GM12878 (cell line): ENCODE measurements around the gene KRT31. TPM values are rescaled to one million over a fixed set of nuclear protein-coding genes. Genes with fewer than 3 reads are reported as not detected.

Source experiments
- ATAC-seq: fragments of 200-7000 bp; cut with Tn5 transposase; 3 replicates; pipeline ENCODE4 v1.9.1; 2020; ENCODE audit warnings: mild to moderate bottlenecking, moderate library complexity
- BruUV-seq: library from RNA; stranded (reverse); fragments of 400-500 nt; replicated peaks from 2 replicates; lab custom pipeline; 2021; lab: Mats Ljungman, UMichigan
- CTCF ChIA-PET: fragments of 300-600 bp; sonication (Branson Sonifier 250); formaldehyde crosslinking; extraction: SDS; loops from one replicate; lab custom pipeline; 2021; ENCODE audit warnings: inconsistent platforms; lab: Yijun Ruan, JAX
- POLR2A ChIA-PET: fragments of 350-600 bp; formaldehyde crosslinking; extraction: SDS; loops from one replicate; lab custom pipeline; 2021; ENCODE audit warnings: inconsistent platforms; lab: Charles Lee
- RAD21 ChIA-PET: fragments of 300-600 bp; sonication (Branson Sonifier 250); formaldehyde crosslinking; loops from one replicate; lab custom pipeline; 2023; ENCODE audit warnings: antibody characterized with exemption; ENCODE audit not compliant: unreplicated experiment; lab: Charles Lee
- SMC1A ChIA-PET: fragments of 300-600 bp; sonication (Branson Sonifier 250); formaldehyde crosslinking; loops from one replicate; lab custom pipeline; 2023; ENCODE audit not compliant: unreplicated experiment, uncharacterized antibody; lab: Charles Lee
- DNase-seq: peaks from one replicate; pipeline ENCODE4 v3.0.0-alpha.2; 2011; ENCODE audit warnings: low read depth, low spot score
- FAIRE-seq: peaks from 3 replicates; lab custom pipeline; 2011; peaks lifted over from hg19 to GRCh38; lab: Jason Lieb, UNC
- H2AFZ ChIP-seq: 2 replicates; pipeline ENCODE4 v1.6.0; 2011; ENCODE audit warnings: low read depth, low read length, control low read depth; ENCODE audit not compliant: control insufficient read depth
- H3K27ac ChIP-seq: 2 replicates; pipeline ENCODE4 v1.5.1; 2011; ENCODE audit warnings: control low read depth; ENCODE audit not compliant: control insufficient read depth, insufficient read depth
- H3K27me3 ChIP-seq, 2 experiments: replicated peaks in 1 of 2; 2 replicates each; pipeline versions ENCODE4 v1.6.0 to v1.6.1; 2011; ENCODE audit warnings: low read length in 1 of 2; ENCODE audit not compliant: control insufficient read depth in 2 of 2, insufficient read depth in 2 of 2
- H3K36me3 ChIP-seq, 2 experiments: 2 replicates each; pipeline ENCODE4 v1.5.1; 2011; ENCODE audit warnings: low read length in 1 of 2; ENCODE audit not compliant: control insufficient read depth in 2 of 2, insufficient read depth in 2 of 2
- H3K4me1 ChIP-seq: 2 replicates; pipeline ENCODE4 v1.6.1; 2011; ENCODE audit warnings: mild to moderate bottlenecking, low read length, moderate library complexity, mixed read lengths; ENCODE audit not compliant: control insufficient read depth, insufficient read depth
- H3K4me2 ChIP-seq: 2 replicates; pipeline ENCODE4 v1.6.0; 2011; ENCODE audit warnings: control low read depth; ENCODE audit not compliant: control insufficient read depth, insufficient read depth
- H3K4me3 ChIP-seq: fragments of 200-600 bp; sonication (generic); 2 replicates; pipeline ENCODE4 v1.5.1; 2016
- H3K79me2 ChIP-seq: 2 replicates; pipeline ENCODE4 v1.6.0; 2011; ENCODE audit warnings: low read length; ENCODE audit not compliant: control insufficient read depth, insufficient read depth
- H3K9ac ChIP-seq: 2 replicates; pipeline ENCODE4 v1.8.0; 2011; ENCODE audit warnings: low read length, control low read depth, mixed read lengths; ENCODE audit not compliant: control insufficient read depth, insufficient read depth
- H3K9me3 ChIP-seq: replicated peaks from 3 replicates; pipeline ENCODE4 v1.5.1; 2011; ENCODE audit warnings: mild to moderate bottlenecking, low read length; ENCODE audit not compliant: control insufficient read depth, insufficient read depth
- H4K20me1 ChIP-seq: 2 replicates; pipeline ENCODE4 v1.6.0; 2011; ENCODE audit not compliant: control insufficient read depth, insufficient read depth
- CHD2 ChIP-seq: IDR thresholded peaks from 2 replicates; pipeline ENCODE4 v1.6.1; 2011; ENCODE audit warnings: low read depth, low read length, improper control_type of control experiment, borderline replicate concordance
- EED ChIP-seq: sonication (generic); IDR thresholded peaks from 2 replicates; pipeline ENCODE4 v1.6.1; 2016; ENCODE audit warnings: antibody characterized with exemption, low read depth
- EZH2 ChIP-seq: IDR thresholded peaks from 2 replicates; pipeline ENCODE4 v1.6.1; 2012; ENCODE audit warnings: low read depth, mild to moderate bottlenecking, control low read depth, inconsistent platforms, low read length, borderline replicate concordance; ENCODE audit not compliant: control insufficient read depth
- MYB ChIP-seq: fragments of 150-350 bp; IDR thresholded peaks from 2 replicates; pipeline ENCODE4 v1.6.1; 2014; ENCODE audit warnings: mild to moderate bottlenecking, low read depth, low read length, borderline replicate concordance
- NR2C1 ChIP-seq: fragments of 450-650 bp; IDR thresholded peaks from 2 replicates; pipeline ENCODE4 v1.6.1; 2017; ENCODE audit warnings: antibody characterized with exemption, mild to moderate bottlenecking, moderate library complexity
- RAD51 ChIP-seq: fragments of 450-650 bp; IDR thresholded peaks from 2 replicates; pipeline ENCODE4 v1.6.1; 2016; ENCODE audit warnings: moderate library complexity, mild to moderate bottlenecking, inconsistent platforms
- RFX5 ChIP-seq: IDR thresholded peaks from 2 replicates; pipeline ENCODE4 v1.6.1; 2011; ENCODE audit warnings: low read depth, low read length, improper control_type of control experiment
- STAT3 ChIP-seq: IDR thresholded peaks from 2 replicates; pipeline ENCODE4 v1.6.1; 2011; ENCODE audit warnings: low read depth, low read length, improper control_type of control experiment
- TCF7 ChIP-seq: IDR thresholded peaks from 2 replicates; pipeline ENCODE4 v1.6.1; 2014; ENCODE audit warnings: antibody characterized with exemption, borderline replicate concordance
- WGBS: methylation state at CpG from one replicate; pipeline ENCODE4 v1.1.6; 2016; ENCODE audit warnings: low lambda C conversion rate; ENCODE audit not compliant: insufficient replicate concordance, insufficient coverage; ENCODE audit errors: missing lambda C conversion rate; 5-methylcytosine and 5-hydroxymethylcytosine counted together
- in situ Hi-C: fragments of 300-500 bp; cut with MboI; formaldehyde crosslinking; loops from 9 replicates; pipeline ENCODE4 v1.14.3; 2018; ENCODE audit warnings: mixed read lengths
- intact Hi-C: fragments of 100-400 bp; cut with micrococcal nuclease; formaldehyde crosslinking; loops from one replicate; pipeline ENCODE4 v1.14.2; 2022; ENCODE audit not compliant: unreplicated experiment
- polyA plus RNA-seq, 11 experiments: library from polyadenylated mRNA; depleted of rRNA in 4 of 11; unstranded in 6 of 11; stranded (reverse) in 5 of 11; fragments of >200 nt; fragmentation: Nextera tagmentation in 4 of 11; fragmentation: Illumina TruSeq in 1 of 11; extraction: Ambion mirVana in 4 of 11; extraction: Trizol in 1 of 11; gene quantifications; 1 replicate in 1 of 11; 2 replicates in 10 of 11; pipeline versions ENCODE4 v1.2.1 to v1.2.3, GENCODE V29; 2011 to 2016; ENCODE audit warnings: inconsistent platforms in 2 of 11, missing spikeins in 2 of 11, low read depth in 1 of 11
- total RNA-seq, 4 experiments: library from RNA; depleted of rRNA in 3 of 4; stranded (reverse); fragments of >200 nt in 3 of 4; fragmentation: Illumina TruSeq in 1 of 4; extraction: Trizol in 1 of 4; gene quantifications; 2 replicates each; pipeline versions ENCODE4 v1.2.1 to v1.2.3, GENCODE V29; 2013 to 2021

The KRT31 gene
- total and polyA plus RNA-seq, 10 of the 15 experiments (the other 5 are each of a cell fraction or from before 2014, with no cell fraction given): not detected

GRCh38 chr17:41391535-41391934 lies 5.9 kb downstream of the KRT31 start:
- SMC1A ChIA-PET: interaction anchor here (0.8 to 1.5 kb wide), 4 partner anchors 9 to 439 kb away, joined by 3 read pairs; partner anchors contain the start of gene KRT34
- DNase-seq (no peak), ATAC-seq (no peak), FAIRE-seq (no peak)
- H3K9ac ChIP-seq: no peak overlapping the region
- TF ChIP-seq MYB: no peak
- no peak for TF ChIP-seq STAT3
- TF ChIP-seq NR2C1: no peak
- no peak for TF ChIP-seq CHD2
- H3K4me1 ChIP-seq: no peaks in the 10 kb centered on the region
- no peaks in the 10 kb centered on the region; the same call in 2 of the 3 replicates for H3K9me3 ChIP-seq
- H3K79me2 ChIP-seq: no peaks in the 10 kb centered on the region
- H3K27me3 ChIP-seq: peaks cover 0 to 2% of the 10 kb centered on the region in 2 experiments; a peak in 2 of 4 replicates
- POLR2A ChIA-PET: no interaction called here
- CTCF ChIA-PET: interaction anchor here (1.2 kb wide), 1 partner anchor 69 kb away, joined by 3 read pairs; no protein-coding TSS in a partner anchor
- no peak overlapping the region for H3K4me3 ChIP-seq
- no peak overlapping the region for H3K27ac ChIP-seq
- in situ Hi-C loops: no loop called here
- no peaks in the 10 kb centered on the region for H4K20me1 ChIP-seq
- no peak overlapping the region for H2AFZ ChIP-seq
- no peak overlapping the region for H3K4me2 ChIP-seq
- no TSS peak for BruUV-seq
- intact Hi-C loops: no loop called here
- no peaks in the 10 kb centered on the region for H3K36me3 ChIP-seq
- RAD21 ChIA-PET: no interaction called here
- WGBS: 0% methylated on average over 2 of the region's 2 CpGs

GRCh38 chr17:41390411-41390938 lies 6.9 kb downstream of the KRT31 start:
- RAD21 ChIA-PET: no interaction called here
- Histone ChIP-seq H3K9me3 (no peaks in the 10 kb centered on the region; the same call in 2 of the 3 replicates), H3K36me3 (no peaks in the 10 kb centered on the region), H3K27me3 (no peaks in the 10 kb centered on the region; a peak in 1 of 4 replicates), H3K9ac (no peak overlapping the region), H3K4me2 (no peak overlapping the region), H4K20me1 (no peaks in the 10 kb centered on the region), H3K79me2 (no peaks in the 10 kb centered on the region), H2AFZ (no peak overlapping the region), H3K4me1 (no peaks in the 10 kb centered on the region), H3K27ac (no peak overlapping the region), H3K4me3 (no peak overlapping the region)
- ATAC-seq (no peak), DNase-seq (no peak), FAIRE-seq (no peak)
- no TSS peak for BruUV-seq
- in situ Hi-C loops (no loop called here), intact Hi-C loops (no loop called here)
- CTCF ChIA-PET: interaction anchor here (1.2 kb wide), 1 partner anchor 68 kb away, joined by 3 read pairs; no protein-coding TSS in a partner anchor
- SMC1A ChIA-PET: interaction anchor here (0.8 to 1.5 kb wide), 4 partner anchors 8 to 438 kb away, joined by 3 read pairs; partner anchors contain the start of gene KRT34
- no peak for TF ChIP-seq RAD51
- no peak for TF ChIP-seq TCF7
- TF ChIP-seq RFX5: no peak
- TF ChIP-seq EED: no peak
- TF ChIP-seq EZH2: no peak
- WGBS: 20% methylated on average over 7 of the region's 7 CpGs
- POLR2A ChIA-PET: no interaction called here
